ENCODE results near the gene SLC35E2B.
"Not testable (repeated sequence)": the region's sequence is repeated elsewhere in the genome, so short reads cannot be mapped to it uniquely, and the experiment has no call there.

SLC35E2B gene

DNA sequence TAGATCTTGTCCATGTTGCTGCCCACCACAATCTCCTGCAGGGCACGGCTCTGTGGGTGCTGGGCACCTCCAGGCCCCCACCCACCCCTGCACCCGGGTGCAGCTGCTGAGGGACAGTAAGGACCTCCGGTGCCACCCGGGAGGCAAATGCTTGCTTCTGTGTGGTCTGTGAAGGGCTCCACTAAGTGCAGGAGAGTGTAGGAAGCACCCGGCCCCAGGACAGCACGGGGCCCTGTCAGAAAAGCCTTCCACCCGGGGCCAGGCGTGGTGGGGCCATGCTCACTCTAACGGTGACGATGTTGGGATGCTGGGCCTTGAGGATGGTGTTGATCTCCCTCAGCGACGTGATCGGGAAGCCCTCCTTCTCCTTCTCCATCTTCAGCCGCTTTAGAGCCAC is 55.1 kb downstream of the SLC35E2B start:
- DNase-seq, result not testable (repeated sequence)

DNA sequence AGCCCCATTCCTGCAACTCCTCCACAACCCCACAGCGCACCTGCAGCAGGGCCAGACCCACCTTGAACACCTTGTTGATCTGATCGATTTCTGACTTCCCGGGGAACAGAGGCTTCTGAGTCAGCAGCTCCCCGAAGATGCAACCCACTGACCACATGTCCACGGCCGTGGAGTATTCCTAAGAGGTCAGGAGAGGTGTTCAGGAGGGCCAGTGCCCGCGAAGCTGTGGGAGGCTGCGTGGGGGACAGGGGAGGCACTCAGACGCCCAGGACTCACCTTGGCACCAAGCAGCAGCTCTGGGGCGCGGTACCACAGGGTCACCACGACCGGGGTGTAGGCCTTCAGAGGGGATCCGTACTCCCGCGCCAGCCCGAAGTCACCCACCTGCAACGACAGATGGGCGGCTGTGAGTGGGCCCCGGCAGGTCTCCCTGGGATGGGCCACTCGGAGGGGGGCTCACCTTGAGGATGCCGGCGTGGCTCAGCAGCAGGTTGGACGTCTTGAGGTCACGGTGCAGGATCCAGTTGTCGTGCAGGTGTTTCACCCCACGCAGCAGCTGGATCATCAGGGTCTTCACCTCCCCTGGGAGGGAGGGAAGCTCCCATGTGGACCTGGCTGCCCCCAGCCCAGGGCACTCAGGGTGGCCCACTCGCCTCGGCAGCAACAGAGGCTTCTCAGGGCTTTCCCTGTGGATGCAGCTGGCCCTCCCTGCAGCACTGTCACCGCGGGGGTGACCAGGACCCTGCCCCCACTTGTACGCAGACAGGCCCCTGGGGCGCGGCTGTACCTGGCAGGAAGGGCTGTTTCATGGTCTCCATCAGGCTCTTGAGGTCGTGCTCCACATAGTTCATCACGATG is 55.7 kb downstream of the SLC35E2B start:
- DNase-seq, result not testable (repeated sequence)

DNA sequence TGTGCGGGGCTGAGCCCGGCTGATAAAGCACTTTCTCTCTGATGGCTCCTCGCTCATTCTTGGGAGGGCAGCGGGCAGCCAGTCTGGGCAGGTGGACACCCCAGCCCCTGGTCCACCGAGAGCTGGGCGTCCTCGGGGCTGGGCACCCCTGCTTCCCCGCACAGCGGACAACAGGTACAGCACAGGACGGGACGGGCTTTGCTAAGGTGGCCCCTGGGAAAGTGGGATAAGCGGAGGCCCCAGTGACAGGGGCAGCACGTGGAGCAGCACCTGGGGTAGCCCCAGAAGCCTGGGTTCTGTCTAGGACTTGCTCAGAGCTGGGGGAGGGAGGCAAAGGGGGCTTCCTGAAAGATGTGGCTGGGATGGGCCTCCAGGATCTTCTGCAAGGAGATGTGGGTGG is 58.0 kb downstream of the SLC35E2B start:
- not testable (repeated sequence) for DNase-seq

DNA sequence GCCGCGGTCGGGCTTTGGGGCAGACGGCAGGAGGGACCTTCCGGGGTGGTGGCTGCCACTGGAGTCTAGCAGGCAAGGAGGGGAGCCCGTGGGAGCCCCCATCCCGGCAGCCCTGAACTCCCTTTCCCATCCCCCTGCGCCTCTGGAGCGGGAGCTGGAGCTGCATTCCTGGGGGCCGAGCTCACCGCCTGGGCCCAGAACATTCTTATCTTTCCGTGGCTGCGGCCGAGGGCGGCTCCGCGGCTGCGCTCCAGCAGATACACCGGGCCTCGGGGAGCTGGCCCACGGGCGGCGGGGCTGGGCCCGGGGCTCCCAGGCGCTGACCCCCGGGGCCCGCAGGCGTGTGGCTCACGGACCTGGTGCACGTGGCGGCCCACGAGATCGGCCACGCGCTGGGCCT is 59.2 kb downstream of the SLC35E2B start:
- DNase-seq, result not testable (repeated sequence)

DNA sequence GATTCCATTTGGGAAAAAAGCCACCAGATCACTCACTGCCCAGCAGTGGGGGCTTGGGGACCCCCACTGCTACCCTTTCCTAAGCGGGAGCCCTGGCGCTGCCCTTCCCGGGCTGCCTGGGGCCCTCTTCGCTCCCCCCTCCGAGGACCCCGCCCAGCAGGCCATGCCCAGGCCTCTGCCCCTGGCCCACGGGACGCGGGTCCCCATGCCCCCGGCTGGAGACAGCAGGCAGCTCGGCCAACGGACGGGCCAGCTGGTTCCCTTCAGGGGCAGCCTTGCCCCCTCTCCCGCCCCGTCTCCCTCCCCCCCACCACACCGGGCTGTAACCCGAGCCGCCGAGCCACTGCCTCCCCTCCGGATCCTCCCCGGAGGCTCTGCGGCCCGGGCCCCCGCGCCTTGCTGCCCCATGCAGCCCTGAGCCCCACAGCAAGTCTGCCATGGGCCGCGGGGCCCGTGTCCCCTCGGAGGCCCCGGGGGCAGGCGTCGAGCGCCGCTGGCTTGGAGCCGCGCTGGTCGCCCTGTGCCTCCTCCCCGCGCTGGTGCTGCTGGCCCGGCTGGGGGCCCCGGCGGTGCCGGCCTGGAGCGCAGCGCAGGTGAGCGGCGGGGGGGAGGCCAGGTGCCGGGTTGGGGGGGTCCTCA is 60.7 kb downstream of the SLC35E2B start, which contains the start of gene MMP23B:
Gene MMP23B, plus strand, starts transcription at position 392 of the 639 bp plus-strand sequence. Its CDS starts 46 bp downstream, at position 438.
- DNase-seq, result no peak

DNA sequence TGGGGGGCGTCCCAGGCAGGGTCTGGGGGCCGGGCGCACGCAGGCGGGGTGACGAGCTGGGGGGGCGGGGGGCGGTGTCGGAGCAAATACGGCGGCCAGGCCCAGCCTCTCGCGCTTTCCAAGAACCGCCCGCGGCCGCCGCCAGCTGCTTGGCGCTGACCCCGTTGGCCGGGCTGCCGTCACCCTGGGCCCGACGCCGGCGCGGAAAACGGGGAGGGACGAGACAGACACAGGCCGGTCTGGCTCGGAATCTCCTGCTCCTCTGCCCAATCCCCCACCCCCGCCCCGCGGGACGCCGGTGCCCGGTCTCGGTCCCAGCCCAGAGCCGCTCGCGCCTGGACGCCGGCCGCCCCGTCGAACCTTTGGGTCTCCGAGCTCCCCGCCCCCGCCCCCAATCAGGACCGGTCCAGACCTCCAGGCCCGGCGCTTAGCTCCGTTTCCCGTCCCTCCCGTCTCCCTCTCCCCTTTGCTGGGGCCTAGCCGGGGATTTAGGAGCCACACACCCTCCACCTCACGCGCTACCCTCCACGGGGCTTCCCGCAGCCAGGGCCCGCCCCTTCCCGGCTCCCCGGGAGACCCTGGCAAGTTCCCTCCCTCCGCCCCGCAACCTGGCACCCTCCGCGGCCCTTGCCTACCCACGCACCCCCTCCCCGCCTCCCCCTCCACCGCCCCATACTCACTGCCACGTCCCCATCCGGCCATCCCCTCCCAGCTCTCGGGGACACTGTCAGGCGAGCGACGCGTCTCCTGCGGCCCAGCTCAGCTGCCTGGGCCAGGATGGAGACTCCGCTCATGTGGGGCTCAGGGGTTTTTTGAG is 61.4 kb downstream of the SLC35E2B start:
- peak; percentile 52 for DNase-seq

DNA sequence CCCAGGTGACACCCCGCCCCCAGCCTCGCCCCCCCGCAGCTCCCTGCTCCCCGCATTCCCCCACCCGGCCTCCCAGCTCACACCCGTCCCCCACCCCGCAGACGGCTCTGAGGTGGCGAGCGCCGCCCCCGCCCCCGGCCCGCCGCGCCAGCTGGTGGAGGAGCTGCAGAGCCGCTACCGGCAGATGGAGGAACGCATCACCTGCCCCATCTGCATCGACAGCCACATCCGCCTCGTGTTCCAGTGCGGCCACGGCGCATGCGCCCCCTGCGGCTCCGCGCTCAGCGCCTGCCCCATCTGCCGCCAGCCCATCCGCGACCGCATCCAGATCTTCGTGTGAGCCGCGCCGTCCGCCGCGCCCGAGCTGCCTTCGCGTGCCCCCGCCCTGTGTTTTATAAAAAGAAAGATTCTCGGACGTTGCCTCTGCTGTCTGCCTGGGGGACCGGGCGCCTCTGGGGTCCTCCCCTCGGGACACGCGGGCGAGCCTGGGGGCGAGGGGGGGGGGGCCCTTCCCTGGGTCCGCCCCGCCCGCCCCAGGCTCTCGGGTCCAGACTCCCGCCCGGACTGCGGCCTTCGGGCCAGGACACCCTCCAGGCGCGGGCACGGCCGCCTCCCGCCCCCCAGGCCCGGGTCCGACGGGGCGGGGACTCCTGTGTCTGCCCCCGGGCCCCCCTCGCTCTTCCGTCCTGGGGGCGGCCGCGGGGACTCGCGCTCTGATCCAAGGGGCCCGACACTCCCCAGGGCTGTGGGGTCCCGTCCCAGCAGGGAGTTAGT is 62.2 kb downstream of the SLC35E2B start:
- DNase-seq, result peak; percentile 98

DNA sequence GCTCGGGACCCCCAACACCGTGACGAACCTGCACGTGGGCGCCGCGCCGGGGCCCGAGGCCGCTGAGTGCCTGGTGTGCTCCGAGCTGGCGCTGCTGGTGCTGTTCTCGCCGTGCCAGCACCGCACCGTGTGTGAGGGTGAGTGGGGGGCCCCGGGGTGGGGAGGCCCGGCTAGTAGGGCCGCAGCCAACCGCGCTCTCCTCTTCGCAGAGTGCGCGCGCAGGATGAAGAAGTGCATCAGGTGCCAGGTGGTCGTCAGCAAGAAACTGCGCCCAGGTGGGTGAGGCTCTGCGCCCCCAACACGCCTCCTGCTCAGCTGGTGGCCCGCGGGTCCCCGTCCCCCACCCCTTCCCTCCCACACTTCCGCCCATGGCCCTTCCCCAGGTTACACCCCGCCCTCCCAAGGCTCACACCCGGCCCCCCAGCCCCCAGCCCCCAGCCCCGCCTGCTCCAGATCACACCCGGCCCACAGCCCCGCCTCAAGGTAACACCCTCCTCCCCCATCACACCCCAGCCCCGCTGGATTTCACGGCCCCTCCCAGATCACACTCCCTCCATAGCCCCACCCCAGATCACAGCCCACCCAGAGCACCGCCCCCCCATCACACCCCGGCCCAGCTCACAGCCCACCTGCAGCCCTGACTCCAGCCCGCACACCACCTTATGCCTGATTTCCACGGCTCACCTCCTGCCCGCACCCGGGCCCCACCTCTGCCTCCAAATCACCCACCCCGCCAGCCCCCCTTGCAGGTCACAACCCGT is 63.0 kb downstream of the SLC35E2B start:
- DNase-seq, result peak; percentile 85

DNA sequence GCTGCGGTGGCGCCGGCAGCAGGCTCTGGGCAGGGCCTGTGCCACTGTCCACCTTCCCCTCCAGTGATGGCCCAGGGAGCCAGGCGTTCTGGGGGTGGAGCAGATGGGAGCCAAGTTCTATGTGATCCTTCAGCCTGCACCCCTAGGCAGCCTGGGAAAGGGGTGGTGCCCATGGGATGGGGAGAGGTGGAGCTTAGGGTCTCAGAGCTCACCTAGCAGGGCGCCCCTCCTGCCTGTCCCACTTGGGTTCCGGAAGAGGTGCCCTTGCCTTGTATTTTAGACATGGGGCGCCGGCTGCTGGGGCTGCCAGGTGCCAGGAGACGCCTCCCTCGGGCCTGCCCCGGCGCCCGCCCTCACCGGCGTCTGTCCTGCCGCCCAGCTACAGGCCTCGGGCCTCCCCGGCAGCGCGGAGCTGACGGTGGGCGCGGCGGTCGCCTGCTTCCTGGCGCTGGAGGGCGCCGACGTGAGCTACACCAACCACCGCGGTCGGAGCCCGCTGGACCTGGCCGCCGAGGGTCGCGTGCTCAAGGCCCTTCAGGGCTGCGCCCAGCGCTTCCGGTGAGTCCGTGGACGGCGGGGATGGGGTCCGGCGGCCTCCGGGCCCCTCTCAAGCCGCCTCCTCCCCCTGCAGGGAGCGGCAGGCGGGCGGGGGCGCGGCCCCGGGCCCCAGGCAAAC is 63.7 kb downstream of the SLC35E2B start:
- peak; percentile 85 for DNase-seq

DNA sequence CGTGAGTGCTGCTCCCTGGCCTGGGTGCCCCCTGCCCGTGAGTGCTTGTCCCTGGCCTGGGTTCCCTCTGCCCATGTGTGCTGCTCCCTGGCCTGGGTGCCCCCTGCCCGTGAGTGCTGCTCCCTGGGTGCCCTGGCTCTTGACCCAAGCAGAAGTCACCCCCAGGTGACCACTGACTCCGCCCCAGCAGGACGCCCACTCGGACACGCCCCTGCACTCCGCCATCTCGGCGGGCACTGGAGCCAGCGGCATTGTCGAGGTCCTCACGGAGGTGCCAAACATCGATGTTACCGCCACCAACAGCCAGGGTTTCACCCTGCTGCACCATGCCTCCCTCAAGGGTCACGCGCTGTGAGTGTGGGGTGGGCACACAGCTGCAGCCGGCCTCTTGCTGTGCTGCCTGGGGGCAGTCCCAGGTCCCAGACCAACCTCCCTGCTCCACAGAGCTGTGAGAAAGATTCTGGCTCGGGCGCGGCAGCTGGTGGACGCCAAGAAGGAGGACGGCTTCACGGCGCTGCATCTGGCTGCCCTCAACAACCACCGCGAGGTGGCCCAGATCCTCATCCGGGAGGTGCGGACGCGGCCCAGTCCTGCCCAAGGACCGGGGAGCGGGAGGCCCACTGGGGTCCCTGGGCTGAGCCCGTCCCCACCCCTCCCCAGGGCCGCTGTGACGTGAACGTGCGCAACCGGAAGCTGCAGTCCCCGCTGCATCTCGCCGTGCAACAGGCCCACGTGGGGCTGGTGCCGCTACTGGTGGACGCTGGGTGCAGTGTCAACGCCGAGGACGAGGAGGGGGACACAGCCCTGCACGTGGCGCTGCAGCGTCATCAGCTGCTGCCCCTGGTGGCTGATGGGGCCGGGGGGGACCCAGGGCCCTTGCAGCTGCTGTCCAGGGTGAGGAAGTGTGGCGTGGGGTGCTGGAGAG is 64.5 kb downstream of the SLC35E2B start:
- no peak for DNase-seq

DNA sequence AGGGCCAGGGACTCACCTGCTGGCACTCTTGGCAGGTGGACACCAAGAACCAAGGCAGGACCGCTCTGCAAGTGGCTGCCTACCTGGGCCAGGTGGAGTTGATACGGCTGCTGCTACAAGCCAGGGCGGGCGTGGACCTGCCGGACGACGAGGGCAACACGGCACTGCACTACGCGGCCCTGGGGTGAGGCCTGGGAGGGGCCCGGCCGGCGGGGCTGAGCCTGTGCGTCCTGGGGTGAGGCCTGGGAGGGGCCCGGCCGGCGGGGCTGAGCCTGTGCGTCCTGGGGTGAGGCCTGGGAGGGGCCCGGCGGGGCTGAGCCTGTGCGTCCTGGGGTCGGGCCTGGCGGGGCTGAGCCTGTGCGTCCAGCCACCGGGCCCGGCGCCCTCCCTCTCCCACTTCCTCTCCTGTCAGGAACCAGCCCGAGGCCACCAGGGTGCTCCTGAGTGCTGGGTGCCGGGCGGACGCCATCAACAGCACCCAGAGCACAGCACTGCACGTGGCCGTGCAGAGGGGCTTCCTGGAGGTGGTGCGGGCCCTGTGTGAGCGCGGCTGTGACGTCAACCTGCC is 65.2 kb downstream of the SLC35E2B start:
- DNase-seq, result no peak

DNA sequence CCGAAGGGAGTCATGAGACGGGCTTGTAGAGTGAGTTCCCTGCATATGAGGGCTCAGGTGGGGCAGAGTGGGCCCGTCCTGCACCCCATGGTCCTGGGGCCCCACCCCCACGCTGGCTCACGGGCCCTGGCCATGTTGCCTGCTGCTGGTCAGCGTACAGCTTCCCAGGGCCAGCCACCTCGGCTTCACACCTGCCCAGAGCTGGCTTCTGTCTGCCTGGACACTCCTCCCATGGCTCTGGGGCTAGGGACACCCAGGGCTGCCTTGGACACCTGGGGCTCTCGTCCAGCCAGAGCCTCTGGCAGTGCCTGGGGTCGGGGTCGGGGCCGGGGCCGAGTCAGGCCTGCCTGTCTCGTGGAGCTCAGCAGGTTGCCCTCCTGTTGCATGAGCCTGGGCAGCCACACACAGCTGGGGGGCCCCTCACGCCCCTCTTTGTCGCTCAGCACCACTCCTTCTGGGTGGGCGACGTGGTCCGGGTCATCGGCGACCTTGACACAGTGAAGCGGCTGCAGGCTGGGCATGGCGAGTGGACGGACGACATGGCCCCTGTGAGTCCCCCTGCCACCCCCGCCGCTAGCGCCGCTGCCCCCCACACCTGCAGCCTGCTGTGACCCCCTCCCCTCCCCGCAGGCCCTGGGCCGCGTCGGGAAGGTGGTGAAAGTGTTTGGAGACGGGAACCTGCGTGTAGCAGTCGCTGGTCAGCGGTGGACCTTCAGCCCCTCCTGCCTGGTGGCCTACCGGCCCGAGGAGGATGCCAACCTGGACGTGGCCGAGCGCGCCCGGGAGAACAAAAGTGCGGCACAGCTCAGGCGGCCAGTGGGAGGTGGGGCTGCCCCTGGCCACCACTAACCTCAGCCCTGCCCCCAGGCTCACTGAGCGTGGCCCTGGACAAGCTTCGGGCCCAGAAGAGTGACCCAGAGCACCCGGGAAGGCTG is 66.1 kb downstream of the SLC35E2B start:
- DNase-seq, result no peak

DNA sequence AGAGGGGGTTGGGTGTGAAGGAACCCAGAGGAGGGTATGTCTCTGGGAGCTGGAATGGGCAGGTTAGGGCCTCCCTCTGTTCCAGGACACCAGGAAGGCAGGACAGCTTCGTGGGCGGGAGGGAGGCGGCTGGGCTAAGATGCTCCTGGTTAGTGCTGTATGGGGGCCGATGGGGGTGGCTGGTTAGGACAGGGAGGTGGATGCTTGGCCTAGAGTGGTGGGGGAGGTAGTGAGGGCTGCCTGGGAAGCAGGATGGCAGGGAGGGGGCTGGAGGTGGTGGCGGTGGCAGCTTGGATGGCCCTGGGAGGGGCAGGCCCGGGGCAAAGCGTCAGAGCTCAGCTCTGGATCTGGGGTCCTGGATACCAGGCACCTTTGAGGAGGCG is 66.8 kb downstream of the SLC35E2B start:
- no peak for DNase-seq

DNA sequence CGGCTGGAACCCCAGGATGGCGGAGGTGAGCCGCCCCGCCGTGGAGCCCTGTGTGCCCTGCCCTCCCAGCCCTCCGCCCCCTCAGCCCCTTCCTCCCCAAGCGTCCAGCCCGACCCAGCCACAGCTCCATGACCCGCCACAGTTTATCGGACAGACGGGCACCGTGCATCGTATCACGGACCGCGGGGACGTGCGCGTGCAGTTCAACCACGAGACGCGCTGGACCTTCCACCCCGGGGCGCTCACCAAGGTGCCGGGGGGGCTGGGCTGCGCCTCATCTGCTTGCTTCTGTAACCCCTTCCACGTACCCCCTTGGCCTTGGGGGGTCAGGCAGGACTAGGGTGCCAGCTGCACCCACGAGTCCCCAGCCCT is 67.2 kb downstream of the SLC35E2B start:
- DNase-seq, result no peak

DNA sequence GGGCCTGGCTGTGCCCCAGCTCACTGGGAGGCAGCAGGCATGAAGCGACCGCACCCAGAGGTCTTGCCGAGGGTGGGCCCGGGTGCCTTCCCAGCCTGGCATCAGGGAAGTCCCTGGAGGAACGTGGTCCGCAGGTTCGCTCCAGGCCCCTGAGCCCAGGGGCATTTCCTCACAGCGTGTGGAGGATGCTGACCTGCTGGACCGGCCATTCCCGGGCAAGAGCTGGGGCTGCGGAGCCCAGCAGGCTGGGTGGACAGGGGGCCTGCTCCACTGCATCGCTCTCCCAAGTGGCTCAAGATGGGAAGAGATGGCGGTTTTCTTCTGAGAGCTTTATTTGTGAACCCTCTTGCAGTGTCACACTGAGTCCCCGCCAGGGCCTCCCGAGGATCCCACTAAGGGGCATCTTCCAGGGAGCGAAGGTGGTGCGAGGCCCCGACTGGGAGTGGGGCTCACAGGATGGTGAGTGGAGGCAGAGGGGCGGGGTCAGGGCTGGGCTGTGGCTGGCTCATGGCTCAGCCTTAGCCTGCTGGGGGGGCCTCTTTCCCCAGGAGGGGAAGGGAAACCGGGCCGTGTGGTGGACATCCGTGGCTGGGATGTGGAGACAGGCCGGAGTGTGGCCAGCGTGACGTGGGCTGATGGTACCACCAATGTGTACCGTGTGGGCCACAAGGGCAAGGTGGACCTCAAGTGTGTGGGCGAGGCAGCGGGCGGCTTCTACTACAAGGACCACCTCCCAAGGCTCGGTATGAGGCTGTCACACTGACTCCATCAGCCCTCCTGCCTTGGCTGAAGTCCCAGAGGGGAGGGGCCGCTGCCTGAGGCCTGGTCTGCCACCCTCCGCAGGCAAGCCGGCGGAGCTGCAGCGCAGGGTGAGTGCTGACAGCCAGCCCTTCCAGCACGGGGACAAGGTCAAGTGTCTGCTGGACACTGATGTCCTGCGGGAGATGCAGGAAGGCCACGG is 67.9 kb downstream of the SLC35E2B start:
- no peak for DNase-seq

DNA sequence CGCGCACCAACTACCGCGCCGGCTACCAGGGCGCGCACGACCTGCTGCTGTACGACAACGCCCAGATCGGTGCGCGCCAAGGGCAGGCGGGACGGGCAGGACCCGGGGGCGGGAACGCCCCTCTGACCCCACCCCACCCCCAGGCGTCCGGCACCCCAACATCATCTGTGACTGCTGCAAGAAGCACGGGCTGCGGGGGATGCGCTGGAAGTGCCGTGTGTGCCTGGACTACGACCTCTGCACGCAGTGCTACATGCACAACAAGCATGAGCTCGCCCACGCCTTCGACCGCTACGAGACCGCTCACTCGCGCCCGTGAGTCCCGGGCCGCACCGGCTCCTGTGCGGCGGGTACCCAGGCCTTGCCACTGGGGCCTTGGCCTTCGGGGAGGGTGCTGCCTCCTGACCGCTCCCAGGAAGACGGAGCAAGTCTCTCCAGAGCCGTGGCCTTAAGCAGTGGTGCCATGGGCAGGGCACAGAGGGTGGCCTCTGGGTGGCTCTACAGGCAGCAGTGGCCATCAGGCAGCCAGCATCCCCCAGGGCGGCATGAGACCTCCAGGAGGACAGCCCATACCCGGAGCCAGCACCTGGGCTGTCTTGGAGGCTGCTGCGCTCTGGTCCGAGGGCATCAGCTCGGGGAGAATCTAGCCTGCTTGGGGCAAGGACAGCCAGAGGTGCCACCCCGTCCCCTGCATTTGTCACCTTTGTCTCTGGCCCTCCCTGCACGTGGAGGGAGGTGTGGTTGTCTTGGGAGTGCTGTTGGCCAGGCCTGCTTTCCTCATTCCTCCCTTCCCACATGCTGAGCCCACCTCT is 68.8 kb downstream of the SLC35E2B start:
- DNase-seq, result no peak
